Left lobe of liver (tissue), 2 donors: ENCODE measurements around the gene KCTD5. TPM values are rescaled to one million over a fixed set of nuclear protein-coding genes. Genes with fewer than 3 reads are reported as not detected.
"Not testable (repeated sequence)": the region's sequence is repeated elsewhere in the genome, so short reads cannot be mapped to it uniquely, and the experiment has no call there.

Source experiments
- ATAC-seq: fragments of 200-7000 bp; cut with Tn5 transposase; one replicate; pipeline ENCODE4 v1.9.1; 2020; ENCODE audit warnings: mild to moderate bottlenecking, moderate library complexity
- DNase-seq: peaks from one replicate; pipeline ENCODE4 v3.0.0-alpha.2; 2020; ENCODE audit warnings: low spot score
- total RNA-seq: library from RNA; stranded (reverse); gene quantifications from one replicate; pipeline ENCODE4 v1.2.1, GENCODE V29; 2021
- donor health status: DM: no; HTN: no; CAD: no; lungs with moderate emphysema.
- donor health status: DM: no; HTN: yes; CAD: no.

The KCTD5 gene
- total RNA-seq, 1 donor from 2014 or later, result 7.8 TPM

DNA sequence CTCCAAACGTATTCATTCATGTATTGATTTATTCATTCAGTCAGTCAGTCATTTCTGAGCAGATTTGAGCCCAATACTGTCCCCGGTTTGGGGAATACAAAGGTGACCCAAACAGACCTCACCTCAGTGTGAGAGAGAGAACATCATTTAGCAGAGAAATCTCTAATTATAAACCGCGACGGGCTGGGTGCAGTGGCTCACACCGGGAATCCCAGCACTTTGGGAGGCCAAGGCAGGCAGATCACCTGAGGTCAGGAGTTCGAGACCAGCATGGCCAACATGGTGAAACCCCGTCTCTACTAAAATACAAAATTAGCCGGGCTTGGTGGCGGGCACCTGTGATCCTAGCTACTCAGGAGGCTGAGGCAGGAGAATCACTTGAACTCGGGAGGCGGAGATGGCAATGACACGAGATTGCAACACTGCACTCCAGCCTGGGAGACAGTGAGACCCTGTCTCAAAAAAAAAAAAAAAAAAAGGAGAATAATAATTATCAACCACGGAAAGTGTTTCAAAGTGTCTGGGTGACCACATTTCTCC is 39.4 kb downstream of the KCTD5 start:
- not testable (repeated sequence) for DNase-seq, ATAC-seq

DNA sequence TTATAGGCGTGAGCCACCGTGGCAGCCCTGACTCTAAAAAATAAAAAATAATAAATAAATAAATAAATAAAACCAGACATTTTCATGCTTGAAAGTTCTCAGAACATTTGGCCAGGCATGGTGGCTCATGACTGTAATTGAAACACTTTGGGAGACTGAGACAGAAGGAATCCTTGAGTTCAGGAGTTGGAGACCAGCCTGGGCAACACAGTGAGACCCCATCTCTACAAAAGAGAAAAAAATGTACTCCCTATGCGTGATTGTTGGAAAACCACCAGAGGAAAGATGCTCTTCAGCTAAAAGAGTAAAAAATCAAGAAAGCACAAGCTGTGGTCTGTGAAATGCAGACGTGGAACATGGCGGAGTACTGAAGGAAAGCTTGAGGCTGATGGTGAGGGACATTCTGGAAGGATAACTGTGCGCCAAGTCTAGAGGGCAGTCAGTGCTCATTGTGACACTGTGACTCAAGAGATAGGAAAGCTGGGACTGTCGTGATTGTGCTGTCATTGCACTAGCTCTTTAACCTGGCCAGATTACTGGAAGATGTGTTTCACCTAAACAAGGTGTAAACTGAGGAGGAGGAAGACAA is 41.9 kb downstream of the KCTD5 start:
- DNase-seq, result no peak
- no peak for ATAC-seq

DNA sequence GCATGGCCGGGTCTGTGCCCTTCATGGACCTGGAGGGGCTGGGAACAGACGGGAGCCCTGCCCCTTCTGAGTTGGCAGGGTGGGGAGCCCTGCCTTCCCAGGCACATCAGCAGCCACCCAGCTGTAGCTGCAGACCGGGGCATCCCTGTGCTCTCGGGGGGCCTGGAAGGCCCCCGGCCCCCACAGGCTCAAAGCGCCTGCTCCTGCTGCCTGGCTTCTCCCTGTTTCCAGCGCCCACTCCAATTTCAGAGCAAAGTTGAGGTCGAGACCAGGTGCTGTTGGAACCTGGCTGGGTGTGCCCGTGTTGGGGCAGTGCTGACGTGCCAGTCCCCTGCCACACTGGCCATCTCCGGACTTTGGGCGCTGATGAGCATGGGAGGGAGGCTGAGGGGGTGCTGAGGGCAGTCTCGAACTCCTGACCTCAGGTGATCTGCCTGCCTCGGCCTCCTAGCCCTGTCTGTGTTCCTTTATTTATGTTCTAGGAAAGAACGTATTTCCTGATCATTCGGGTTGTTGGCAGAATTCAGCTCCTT is 42.6 kb downstream of the KCTD5 start:
- no peak for DNase-seq
- no peak for ATAC-seq

DNA sequence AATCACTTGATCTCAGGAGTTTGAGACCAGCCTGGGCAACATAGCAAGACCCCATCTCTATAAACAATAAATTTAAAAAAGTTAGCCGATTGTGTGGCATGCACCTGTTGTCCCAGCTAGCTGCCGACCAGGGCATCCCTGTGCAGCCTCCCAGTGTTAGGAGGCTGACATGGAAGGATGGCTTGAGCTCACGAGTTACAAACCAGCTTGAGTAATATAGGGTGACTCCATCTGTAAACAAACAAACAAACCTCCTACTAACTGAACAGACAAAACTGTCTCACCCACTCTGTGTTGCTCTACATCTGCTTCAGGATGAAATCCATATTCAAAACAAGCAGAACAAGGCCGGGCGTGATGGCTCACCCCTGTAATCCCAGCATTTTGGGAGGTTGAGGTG is 44.6 kb downstream of the KCTD5 start:
- ATAC-seq (no peak), DNase-seq (no peak)

DNA sequence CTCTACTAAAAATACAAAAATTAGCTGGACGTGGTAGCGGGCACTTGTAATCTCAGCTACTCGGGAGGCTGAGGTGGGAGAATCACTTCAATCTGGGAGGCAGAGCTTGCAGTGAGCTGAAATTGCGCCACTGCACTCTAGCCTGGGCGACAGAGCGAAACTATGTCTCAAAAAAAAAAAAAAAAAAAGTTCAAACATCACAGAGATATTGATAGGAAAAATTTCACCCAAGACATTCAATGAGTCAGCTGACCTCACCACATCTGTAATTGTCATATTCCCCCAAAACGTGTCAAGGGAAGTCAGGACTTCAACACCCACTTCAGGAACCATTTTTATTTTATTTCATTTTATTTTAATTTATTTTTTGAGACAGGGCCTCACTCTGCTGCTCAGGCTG is 45.7 kb downstream of the KCTD5 start:
- ATAC-seq, result no peak

DNA sequence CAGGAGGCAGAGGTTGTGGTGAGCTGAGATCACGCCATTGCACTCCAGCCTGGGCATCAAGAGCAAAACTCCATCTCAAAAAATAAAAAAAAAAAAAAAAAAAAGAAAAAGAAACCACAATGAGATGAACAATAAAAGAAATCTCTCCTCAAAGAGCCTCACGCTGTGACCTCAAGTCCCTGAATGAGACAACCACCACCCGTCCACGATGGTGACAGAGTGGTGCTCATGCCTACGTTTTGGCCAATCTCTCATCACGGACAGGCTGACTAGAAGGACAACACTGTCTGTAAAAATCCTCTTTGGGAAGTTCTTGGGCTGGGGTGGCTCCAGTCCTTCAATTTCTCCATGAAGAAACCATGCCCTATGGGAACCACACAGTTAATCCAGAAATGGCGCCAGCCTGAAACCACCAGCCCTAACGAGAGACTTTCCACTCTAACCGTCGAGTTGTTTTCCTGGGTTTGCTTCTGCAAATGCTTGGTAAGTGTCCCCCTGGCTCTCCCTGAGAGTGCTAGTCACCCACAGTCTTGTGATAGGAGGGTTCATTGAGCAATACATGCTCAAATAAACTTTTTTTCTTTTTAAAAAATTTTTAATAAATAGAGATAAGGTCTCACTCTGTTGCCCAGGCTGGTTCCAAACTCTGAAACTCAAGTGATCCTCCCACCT is 52.7 kb downstream of the KCTD5 start:
- ATAC-seq, result no peak

More for the DNA sequence above, 45.7 kb downstream of the KCTD5 start:
- DNase-seq, result no peak

DNA sequence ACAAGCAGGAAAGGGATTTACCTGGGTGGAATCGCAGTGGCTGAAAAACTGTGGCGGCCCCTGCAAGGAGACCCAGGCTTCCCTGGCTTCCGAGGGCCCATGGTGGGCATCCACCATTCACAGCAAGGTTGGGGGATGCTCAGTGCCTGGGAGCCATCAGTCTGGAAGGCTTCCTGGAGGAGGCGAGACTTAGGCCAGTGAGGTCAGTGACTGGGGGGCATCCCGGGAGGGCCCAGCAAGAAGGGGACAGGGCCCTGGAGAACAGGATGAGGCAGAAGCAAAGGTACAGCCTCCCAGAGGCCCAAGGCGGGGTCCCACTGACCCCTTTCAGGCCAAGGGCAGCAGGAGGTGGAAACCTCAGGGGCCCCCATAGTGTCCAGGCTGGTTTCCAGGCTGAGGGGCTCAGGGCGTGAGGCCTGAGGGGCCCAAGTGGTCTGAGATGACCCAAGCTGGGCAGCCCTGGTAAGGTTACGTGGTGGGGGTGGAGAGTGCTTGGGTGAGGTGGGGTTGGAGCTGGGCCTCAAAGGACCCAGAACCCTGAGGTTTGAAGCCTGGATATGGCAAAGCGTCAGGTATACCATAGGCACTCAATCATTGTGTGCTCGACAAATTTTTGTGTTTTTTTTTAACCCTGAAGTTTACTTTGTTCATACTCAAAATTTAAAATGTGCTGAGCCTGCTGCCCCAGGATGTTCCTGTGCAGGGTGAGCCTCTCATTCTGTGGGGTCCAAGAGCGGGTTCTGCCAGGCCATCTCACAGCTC is 54.3 kb downstream of the KCTD5 start:
- DNase-seq, result no peak
- no peak for ATAC-seq

More for the DNA sequence above, 52.7 kb downstream of the KCTD5 start:
- no peak for DNase-seq

DNA sequence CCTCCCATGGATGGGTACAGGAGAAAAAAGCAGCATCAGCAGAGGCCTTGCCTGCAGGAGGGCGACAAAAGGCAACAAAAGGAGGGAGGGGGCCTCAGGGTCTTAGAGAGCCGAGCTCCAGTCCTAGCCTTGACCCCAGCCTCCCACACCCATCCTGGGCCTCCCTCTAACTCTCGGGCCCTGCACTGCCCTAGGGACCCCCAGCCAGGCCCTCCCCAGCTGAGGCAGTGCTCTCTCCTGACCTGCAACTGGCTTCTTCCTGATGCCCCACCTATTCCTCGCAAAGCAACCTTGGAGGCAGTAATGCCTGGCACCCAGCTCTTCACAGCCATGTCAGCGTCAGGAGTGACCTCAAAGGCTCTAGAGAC is 54.9 kb downstream of the KCTD5 start:
- DNase-seq (no peak), ATAC-seq (no peak)

DNA sequence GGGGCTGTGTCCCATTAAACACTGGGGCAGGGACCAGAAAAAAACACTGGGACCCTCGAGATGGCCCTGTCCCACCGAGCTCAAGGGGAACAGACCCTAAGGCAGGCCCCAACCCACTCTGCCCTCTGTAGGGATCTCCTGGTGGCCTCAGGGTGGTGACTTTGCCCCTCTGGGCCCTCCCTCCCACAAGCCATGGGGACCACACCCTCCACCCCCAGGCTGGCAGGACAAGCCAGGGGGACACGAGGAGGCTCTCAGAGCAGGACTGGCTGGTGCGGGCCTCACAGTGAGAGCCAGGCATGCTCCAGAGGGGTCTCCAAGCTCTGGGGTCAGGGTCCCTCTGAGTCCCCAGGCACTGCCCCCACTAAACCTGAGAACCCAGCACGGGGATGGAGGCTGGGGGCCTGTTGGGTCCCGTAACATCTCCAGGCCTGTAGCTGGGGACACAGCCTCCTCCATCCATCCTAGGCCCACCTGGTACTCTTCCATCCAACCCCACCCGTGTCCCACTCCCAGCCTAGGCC is 55.6 kb downstream of the KCTD5 start:
- no peak for ATAC-seq

DNA sequence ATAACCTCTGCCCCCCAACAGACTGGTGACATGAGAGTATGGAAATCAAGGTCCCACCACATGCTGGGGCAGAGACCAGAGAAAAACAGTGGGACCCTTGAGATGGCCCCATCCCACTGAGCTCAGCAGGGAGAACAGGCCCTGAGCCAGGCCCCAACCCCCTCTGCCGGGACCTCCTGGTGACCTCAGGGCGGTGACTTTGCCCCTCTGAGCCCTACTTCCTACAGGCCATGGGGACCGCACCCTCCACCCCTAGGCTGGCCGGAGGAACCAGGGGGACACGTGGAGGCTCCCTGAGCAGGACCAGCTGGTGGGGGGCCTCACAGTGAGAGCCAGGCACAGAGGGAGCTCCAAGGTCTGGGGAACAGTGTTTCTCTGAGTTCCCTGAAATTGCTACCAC is 56.3 kb downstream of the KCTD5 start:
- no peak for ATAC-seq
- DNase-seq, result no peak

More for the DNA sequence above, 55.6 kb downstream of the KCTD5 start:
- DNase-seq, result no peak

DNA sequence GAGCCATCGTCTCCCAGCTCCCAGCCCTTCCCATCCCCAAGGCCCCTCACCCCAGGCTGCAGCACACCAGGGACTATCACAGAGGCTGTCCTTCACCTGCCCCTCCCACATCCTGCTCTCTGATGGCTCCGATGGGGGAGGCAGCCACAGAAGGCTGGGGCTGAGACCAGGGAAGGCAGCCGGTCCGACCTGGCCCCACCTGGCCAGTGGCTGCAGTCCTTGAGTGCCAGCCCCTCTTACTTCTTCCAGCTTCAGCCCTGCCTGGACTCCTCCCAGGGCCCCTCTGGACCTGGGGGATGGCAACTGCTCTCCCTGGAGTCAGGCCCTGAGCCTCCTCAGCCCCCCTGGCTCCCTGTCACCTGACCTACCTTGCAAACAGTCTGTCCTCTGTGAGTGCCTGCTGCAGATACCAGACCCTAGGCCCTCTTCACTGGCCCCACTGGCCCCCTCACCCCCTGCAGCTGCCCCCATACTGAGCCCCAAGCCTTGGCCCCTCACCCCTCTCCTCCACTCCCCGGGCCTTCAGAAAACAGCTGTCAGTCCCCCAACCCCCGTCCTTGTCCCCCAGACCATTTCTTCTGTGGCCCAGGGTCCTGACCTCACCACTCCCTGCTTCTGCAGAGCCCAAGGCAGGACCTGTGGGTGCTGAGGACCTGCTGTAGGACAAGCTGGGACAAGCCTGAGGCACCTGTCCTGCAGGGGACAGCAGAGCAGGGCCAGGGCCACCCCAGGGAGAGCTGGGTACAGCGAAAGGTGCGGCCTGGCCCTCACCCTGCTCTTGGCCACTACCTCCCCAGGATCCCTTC is 57.5 kb downstream of the KCTD5 start:
- ATAC-seq, result no peak
- DNase-seq, result no peak

DNA sequence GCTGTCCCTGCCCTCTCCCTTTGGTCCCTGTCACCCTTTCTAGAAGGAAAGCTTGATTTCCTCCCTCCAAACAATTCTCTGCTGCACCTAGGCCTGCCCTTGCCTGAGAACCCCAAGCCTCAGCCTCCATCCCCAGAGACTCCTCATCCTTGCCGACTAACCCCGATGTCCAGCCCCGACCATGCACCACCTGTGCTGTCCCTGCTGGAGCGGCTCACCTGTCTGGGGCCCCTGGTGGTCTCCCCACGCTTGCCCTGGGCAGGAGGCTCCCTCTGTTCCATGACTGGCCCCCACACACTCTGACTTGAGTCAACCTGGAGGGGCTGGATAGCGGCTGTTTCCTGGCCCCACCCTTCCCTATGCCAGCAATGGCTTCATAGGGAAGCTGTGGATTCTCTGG is 58.2 kb downstream of the KCTD5 start:
- no peak for ATAC-seq
- no peak for DNase-seq

DNA sequence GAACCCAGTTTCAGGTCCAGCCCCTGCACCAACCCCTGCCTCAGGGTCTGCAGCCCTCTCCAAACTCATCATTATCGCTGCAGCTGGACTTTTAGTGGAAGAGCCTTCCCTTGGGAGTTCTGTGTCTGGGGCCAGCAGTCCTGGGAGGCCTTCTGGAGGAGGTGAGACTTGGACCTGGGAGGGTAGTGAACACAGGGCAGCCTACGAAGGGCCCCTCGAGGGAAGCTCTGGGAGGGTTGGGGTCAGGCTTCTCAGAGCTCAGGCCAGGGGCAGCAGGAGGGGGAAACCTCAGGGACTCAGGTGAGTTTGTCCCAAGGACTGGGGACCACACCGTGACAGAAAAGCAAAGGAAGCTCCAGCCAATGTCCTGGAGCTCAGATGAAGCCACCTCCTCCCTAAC is 58.8 kb downstream of the KCTD5 start:
- no peak for DNase-seq
- ATAC-seq, result no peak

DNA sequence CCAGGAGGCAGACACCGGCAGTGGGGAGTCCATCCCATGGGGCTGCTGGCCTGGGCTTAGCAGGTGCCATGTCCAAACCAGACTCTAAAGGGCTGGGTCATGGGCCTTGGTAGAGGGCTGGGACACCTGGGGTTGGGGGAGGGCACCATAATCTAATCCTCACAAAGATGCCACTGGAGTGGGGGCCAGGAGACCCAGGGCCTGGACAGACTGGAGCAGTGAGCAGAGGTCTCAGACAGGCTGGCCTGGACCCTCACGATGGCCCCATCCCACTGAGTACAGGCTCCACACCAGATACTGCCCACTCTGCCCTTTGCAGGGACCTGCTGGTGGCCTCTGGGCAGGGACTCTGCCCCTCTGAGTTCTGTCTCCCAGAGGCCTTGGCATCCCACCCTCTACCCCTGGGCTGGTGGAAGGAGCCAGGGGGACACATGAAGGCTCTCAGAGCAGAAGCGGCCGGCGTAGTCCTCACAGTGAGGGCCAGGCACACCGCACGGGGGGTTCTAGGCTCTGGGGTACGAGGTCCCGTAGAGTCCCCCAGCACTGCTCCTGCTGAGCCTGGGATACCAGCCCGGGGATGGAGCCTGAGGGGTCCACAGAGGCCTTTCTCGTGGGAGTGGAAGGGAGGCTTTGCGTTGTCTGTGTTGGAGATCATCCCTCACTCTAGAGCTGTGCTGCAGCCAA is 60.1 kb downstream of the KCTD5 start:
- no peak for ATAC-seq
- DNase-seq, result no peak

DNA sequence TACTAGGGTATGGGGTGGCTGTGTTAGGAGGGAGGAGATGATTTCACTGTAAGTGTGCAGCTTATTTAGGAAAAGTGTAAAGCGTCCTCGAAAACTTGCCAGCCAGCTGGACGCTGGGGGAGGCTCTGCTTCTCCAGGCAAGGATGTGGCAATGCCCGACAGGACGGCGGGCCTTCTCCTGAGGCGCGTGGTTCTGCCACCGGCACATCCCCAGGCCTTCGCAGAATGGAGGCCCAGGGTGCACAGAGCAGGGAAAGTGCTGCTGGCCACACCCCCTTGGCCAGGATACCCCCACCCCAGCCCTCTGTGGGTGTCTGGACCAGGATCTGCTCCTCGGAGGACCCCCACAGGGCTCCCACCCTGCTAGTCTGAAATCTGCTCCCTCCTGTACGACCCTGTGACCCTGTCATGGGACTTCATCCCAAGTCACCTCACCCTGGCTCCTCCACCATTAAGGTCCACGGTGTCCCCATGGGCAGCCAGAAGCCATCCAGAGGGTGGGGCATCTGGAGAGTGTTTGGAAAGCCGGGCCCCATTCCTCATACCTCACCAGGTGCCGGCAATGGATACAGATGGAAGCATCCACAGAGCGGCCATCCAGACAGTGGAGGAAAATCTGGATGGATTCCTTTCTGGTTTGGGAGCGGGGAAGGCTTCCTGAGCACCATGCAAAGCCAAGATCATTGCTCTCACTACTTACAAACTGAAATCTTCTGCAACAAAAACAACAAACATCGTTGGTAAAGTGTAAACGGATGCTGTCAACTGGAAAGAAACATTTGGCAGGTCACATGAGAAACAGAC is 60.9 kb downstream of the KCTD5 start:
- no peak for ATAC-seq

DNA sequence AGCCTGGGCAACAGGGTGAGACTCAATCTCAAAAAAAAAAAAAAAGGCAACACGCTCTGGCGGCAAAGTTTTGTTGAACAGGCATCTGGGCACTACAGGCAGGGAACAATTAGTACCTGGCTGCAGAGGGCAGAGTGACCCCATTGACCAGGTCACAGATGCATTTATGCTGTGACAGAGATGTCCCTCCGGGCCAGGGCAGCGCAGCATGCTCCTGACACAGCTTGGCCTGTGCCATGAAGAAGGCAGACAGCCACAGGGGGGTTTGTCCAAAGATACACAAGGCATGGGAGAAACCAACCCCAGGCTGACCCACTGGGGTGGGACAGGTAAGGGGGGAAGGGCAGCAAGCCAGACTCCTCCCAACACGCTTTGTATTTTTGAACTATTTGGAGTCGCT is 62.4 kb downstream of the KCTD5 start:
- peak; percentile 42 for ATAC-seq
- DNase-seq, result no peak

More for the DNA sequence above, 60.9 kb downstream of the KCTD5 start:
- DNase-seq, result no peak

DNA sequence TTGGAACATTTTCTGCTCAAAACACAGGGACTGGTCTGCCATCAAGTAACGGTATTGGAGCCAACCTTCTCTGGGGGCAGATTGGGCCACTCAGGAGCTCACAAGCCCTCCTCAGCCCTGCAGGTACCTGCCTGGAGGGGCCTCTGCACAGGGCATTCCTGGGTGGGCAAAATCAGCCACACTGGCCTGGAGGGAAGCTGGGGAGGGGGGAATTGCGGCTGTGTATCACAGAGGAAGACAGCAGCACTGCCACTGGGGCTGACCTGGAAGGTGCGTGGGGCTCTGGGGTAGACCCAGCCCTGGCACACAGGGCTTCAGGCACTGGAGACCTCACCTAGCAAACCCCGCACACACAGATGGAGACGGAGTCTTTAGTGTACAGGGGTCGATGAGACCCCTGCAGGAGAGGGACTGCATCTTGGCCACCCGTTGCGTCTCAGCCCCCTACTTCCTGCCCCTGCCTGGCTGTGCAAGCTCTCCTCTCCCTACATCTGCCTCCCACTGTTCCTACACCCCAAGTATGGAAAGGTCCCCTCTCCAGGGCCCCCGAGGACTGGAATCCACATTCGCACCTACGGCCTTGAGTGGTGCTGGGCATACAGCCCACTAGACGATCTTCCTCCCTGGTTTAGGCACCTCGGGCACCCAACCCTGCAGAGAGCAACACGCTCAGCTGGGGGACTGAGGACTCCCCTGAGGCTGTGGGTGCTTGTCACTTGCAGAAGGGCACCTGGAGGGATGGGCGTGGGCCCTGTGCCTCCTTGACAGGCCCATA is 63.0 kb downstream of the KCTD5 start:
- DNase-seq (no peak), ATAC-seq (no peak)

DNA sequence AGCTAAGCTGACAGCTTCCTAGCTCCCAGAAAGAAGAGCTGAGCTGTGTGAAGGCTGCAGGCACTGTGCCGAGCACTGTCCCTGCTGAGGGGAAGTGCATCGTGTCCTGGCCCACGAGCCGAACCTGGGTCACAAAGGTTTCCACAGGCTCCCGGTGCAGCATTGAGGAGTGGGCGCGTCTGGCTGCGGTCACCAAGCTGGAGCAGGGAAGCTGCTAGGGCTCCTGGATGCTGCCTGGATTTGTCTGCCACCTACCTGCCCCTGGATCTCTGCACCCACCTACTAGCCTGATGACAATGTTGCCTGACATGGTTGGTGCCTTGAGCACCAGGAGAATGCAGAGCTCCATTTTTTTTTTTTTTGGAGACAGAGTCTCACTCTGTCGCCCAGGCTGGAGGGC is 63.6 kb downstream of the KCTD5 start:
- DNase-seq (no peak), ATAC-seq (no peak)
